Testis (tissue), 3 donors: ENCODE results near the gene BRD9. TPM values are rescaled to one million over a fixed set of nuclear protein-coding genes. Genes with fewer than 3 reads are reported as not detected.
"Not testable (repeated sequence)": the region's sequence is repeated elsewhere in the genome, so short reads cannot be mapped to it uniquely, and the experiment has no call there.

Source experiments
- DNase-seq: peaks from one replicate; pipeline ENCODE4 v3.0.0-alpha.2; 2019
- H3K27ac ChIP-seq, 2 donors: fragments of 200-600 bp; sonication (generic); one replicate each; pipeline ENCODE4 v1.5.1; 2019
- H3K27me3 ChIP-seq: fragments of 200-600 bp; sonication (generic); one replicate; pipeline ENCODE4 v1.5.1; 2019
- H3K36me3 ChIP-seq: fragments of 200-600 bp; sonication (generic); one replicate; pipeline ENCODE4 v1.5.1; 2017; ENCODE audit warnings: low read depth; ENCODE audit errors: missing control alignments
- H3K4me1 ChIP-seq: fragments of 200-600 bp; sonication (generic); one replicate; pipeline ENCODE4 v1.5.1; 2019
- H3K4me3 ChIP-seq, 2 donors: fragments of 200-600 bp; sonication (generic); one replicate each; pipeline ENCODE4 v1.5.1; 2017 to 2019
- H3K9me3 ChIP-seq: fragments of 200-600 bp; sonication (generic); one replicate; pipeline ENCODE4 v1.5.1; 2017
- POLR2A ChIP-seq: fragments of 450-650 bp; IDR thresholded peaks from one replicate; pipeline ENCODE4 v1.6.1; 2017; ENCODE audit warnings: antibody characterized with exemption, mild to moderate bottlenecking, moderate library complexity
- WGBS, 2 donors: methylation state at CpG; one replicate each; pipeline ENCODE4 v1.1.5; 2018; 5-methylcytosine and 5-hydroxymethylcytosine counted together
- intact Hi-C: fragments of 100-400 bp; cut with DNase I; formaldehyde crosslinking; loops from one replicate; pipeline ENCODE4 v1.15.1; 2023; ENCODE audit warnings: low total_unique reads
- polyA plus RNA-seq: library from polyadenylated mRNA; stranded (reverse); fragments of 350-450 nt; fragmentation: Illumina TruSeq; extraction: RNeasy Lipid Tissue Mini Kit (QIAGEN cat#74804); gene quantifications from one replicate; pipeline ENCODE4 v1.2.3, GENCODE V29; 2014; ENCODE audit warnings: low read depth, low replicate concordance; ENCODE audit not compliant: insufficient read depth
- total RNA-seq, 2 donors: library from RNA; depleted of rRNA; stranded (reverse); fragments of >200 nt; gene quantifications; one replicate each; pipeline ENCODE4 v1.2.3, GENCODE V29; 2016
- TF ChIP-seq, protein P1 (sequence below), 3 experiments: fragments of 450-650 bp in 2 of 3; fragments of 200-600 bp in 1 of 3; sonication (generic) in 1 of 3; IDR thresholded peaks; one replicate each; pipeline ENCODE4 v1.5.1; 2016 to 2019; ENCODE audit warnings: antibody characterized with exemption in 3 of 3, mild to moderate bottlenecking in 2 of 3, moderate library complexity in 1 of 3

The BRD9 gene
- total and polyA plus RNA-seq, 3 donors from 2014 or later, result 51.5 to 101 (median 68.6) TPM

DNA sequence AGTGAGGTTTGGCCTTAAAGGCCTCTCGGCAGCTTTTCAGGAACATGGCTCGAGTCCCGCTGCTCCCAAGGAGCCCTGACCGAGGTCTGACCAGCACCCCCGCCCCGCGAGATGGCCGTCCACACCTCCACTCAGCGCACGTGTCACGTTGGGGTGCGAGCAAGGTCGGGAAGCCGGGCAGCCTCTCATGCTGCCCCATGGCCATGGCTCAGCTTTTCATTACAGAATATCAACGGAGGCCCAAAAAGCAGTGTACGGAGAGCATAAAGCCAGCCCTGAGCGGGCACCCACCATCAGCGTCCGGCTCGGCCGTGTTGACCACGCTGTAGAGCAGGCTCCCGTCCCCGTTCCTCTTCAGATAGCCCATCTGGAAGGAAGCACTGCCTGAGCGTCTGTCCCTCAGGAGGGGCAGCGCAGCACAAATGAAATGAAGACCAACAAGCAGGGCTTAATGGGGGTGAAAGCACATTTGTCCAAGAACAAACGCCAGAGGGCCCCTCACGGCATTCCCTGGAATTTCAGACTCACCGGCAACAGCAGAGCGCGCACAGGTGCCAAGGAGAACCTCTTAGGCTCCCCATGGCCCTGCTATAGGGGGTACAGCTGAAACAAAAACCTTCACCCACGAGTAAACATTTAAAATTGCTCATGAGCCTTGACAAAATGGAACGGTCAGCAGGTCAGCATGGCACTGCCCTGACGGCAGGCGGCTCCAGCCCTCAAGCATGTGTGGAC is 11.6 kb downstream of the BRD9 start:
- 94 to 95% methylated on average over 21 to 35 of the region's 35 CpGs for whole genome bisulfite sequencing, 2 donors
- TF ChIP-seq POLR2A, result no peak
- TF ChIP-seq, protein P1, sequence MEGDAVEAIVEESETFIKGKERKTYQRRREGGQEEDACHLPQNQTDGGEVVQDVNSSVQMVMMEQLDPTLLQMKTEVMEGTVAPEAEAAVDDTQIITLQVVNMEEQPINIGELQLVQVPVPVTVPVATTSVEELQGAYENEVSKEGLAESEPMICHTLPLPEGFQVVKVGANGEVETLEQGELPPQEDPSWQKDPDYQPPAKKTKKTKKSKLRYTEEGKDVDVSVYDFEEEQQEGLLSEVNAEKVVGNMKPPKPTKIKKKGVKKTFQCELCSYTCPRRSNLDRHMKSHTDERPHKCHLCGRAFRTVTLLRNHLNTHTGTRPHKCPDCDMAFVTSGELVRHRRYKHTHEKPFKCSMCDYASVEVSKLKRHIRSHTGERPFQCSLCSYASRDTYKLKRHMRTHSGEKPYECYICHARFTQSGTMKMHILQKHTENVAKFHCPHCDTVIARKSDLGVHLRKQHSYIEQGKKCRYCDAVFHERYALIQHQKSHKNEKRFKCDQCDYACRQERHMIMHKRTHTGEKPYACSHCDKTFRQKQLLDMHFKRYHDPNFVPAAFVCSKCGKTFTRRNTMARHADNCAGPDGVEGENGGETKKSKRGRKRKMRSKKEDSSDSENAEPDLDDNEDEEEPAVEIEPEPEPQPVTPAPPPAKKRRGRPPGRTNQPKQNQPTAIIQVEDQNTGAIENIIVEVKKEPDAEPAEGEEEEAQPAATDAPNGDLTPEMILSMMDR (IDR thresholded peaks at IDR 0.05), result no peak
- no peak for DNase-seq
- H3K36me3 ChIP-seq, result no peaks in the 10 kb centered on the region
- intact Hi-C loops, result no loop called here
- H3K27me3 ChIP-seq, result no peaks in the 10 kb centered on the region
- no peaks in the 10 kb centered on the region for H3K4me1 ChIP-seq
- no peak overlapping the region for H3K27ac ChIP-seq
- no peaks in the 10 kb centered on the region for H3K9me3 ChIP-seq
- H3K4me3 ChIP-seq, result no peak overlapping the region

DNA sequence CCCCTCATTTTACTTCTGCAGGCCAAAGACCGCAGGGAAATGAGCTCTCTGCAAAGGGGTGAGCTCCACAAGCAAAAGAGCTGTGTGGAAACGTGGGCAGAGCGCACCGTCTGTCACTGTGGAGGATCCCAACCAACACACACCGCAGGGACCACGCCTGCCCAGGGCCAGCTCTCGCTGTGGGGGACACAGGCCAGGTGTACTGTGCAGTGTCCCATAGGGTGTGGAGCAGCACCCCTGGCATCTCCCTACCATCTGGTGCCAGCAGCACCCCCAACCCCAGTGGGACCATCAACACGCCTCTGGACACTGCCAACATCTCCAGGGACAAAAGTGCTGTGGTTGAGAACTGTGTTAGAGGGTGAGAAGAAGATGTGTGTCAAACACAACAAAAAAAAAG is 13.9 kb downstream of the BRD9 start:
- no CpG with 5 or more reads among the region's 8 CpGs for WGBS, 2 donors
- H3K9me3 ChIP-seq, result not testable (repeated sequence)

DNA sequence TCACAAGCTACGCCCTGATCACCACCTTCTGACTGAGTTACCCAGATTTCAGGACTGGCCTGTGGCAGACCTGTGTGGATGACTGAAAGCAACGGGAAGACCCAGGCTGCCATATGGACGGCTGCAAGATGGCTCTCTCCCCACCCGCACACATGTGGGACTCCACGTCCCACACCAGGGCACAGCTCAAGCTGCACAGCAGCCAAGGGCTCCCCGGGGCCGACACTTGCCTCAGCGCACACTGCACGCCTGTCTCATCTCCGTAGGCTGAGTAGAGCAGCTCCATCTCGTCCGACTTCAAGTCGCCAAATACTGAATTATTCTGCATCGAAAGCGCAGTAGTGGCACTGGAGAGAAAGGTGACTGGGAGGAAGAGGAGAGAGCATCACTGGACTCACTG is 14.5 kb downstream of the BRD9 start:
- intact Hi-C loops, result no loop called here
- Histone ChIP-seq H3K36me3 (no peaks in the 10 kb centered on the region), H3K27me3 (no peaks in the 10 kb centered on the region), H3K4me1 (no peaks in the 10 kb centered on the region), H3K9me3 (no peaks in the 10 kb centered on the region), H3K27ac (no peak overlapping the region), H3K4me3 (no peak overlapping the region)
- no peak for DNase-seq
- TF ChIP-seq, protein P1 (IDR thresholded peaks at IDR 0.05), result no peak
- TF ChIP-seq POLR2A, result no peak
- 98 to 100% methylated on average over 7 to 15 of the region's 15 CpGs for WGBS, 2 donors

More for the DNA sequence above, 13.9 kb downstream of the BRD9 start:
- intact Hi-C loops, H3K4me1 ChIP-seq, H3K36me3 ChIP-seq, H3K27ac ChIP-seq, H3K27me3 ChIP-seq, DNase-seq, H3K4me3 ChIP-seq: not testable (repeated sequence)

DNA sequence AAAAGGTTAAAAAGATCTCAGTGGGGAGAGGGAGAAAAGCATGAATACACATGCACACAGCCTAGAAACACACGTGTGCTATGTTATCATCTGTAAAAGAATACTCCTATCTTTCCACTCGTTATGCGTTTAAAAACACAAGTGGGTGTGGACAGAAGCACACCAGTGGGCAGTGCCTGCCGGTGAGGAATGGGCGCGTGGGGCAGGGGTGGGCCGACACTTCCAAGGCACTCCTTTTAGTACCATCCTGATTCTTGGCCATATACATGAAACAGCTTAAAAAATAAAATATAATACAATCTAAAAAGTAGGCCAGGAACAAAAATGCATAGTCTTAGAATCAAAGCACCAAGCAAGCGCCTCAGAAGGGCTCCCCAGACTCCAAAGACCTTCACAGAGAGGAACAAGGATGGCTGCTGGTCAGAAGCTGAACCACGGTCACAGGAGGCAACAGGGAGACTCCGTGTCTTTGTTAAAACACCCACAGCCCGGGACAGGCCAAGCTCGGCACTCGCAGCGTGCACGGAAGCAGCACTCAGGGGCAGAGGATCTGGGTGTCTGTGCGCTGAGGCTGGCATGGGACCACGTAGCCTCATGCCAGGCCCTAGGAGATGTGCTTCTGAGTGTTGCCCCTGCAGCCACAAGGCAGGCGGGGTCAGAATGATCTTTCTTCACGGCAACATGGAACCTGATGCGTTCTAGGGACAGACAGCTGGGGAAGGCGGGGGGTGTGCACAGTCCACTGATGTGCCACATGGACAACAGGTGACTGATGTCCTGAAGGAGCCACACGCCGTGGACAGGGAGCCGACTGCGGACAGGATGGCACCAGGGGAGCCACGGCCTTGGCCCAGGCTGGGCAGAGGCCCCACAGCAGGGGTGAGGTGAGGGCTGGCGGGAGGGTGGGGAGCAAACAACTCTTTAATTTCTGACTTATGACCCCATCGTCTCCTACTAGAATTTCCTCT is 15.9 kb downstream of the BRD9 start:
- 91 to 93% methylated on average over 28 of the region's 28 CpGs for WGBS, 2 donors
- H3K27ac ChIP-seq, result no peak overlapping the region
- H3K4me1 ChIP-seq, result no peaks in the 10 kb centered on the region
- intact Hi-C loops, result no loop called here
- H3K27me3 ChIP-seq, result no peaks in the 10 kb centered on the region
- H3K9me3 ChIP-seq, result no peaks in the 10 kb centered on the region
- H3K4me3 ChIP-seq, result no peak overlapping the region
- TF ChIP-seq, protein P1 (IDR thresholded peaks at IDR 0.05), result no peak
- no peak for TF ChIP-seq POLR2A
- no peaks in the 10 kb centered on the region for H3K36me3 ChIP-seq
- no peak for DNase-seq

DNA sequence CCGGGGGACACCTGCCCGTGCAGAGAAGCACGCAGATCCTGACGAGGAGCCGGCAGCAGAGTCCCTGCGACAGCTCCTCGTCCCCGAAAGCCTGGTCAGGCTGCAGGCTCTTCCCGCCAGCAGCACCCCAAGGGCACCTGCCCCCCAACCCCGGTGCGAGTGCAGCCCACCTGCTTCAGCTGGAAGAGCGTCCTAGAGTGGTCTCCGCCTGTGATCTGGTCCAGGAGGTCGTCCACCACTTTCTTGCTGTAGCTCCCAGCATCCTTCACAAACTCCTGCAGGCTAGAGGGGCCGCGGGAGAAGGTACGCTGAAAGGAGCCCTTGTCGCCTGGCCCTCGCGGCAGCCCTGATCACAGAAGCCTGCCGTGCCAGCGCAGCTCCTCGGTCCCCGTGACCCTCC is 16.7 kb downstream of the BRD9 start:
- Histone ChIP-seq H3K36me3 (no peaks in the 10 kb centered on the region), H3K4me1 (no peaks in the 10 kb centered on the region), H3K4me3 (no peak overlapping the region), H3K27me3 (no peaks in the 10 kb centered on the region), H3K27ac (no peak overlapping the region), H3K9me3 (no peaks in the 10 kb centered on the region)
- 86 to 98% methylated on average over 24 of the region's 24 CpGs for WGBS, 2 donors
- TF ChIP-seq, protein P1 (IDR thresholded peaks at IDR 0.05), result no peak
- no peak for TF ChIP-seq POLR2A
- no peak for DNase-seq
- intact Hi-C loops, result no loop called here
